ENCODE results near the gene TMOD1.

DNA sequence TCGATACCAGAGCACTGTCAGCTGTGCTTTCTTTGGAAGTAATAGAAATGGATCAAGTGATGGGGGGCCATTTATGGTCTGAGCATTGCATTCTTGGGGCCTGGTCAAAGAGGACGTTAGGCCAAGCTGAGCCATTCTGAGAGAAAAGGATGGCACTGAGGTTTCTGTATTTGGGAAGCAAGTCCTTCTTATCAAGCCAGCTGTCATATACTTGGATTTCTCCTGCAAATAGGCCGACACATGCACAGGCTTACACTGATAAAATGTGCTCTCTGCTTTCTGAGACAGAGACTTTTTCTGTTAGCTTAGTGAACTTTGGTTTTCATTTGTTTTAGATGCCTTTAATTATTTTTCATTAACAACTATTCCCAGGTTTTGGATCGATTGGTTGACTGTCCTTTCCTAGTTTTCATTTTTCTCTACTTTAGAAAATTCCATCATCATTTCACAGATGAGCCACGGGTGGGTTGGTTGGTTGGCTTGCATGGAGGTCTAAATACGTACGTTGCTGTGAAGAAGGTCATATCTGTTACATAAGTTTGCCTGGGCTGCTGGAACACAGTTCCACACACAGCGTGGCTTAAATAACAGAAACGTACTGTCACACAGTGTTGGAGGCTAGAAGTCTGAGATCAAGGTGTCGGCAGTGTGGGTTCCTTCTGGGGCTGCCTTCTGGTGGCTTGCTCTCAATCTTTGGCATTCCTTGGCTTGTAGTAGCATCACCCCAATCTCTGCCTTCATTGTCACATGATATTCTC lies 20.3 kb downstream of the TMOD1 start:
- TF ChIP-seq, protein P1, sequence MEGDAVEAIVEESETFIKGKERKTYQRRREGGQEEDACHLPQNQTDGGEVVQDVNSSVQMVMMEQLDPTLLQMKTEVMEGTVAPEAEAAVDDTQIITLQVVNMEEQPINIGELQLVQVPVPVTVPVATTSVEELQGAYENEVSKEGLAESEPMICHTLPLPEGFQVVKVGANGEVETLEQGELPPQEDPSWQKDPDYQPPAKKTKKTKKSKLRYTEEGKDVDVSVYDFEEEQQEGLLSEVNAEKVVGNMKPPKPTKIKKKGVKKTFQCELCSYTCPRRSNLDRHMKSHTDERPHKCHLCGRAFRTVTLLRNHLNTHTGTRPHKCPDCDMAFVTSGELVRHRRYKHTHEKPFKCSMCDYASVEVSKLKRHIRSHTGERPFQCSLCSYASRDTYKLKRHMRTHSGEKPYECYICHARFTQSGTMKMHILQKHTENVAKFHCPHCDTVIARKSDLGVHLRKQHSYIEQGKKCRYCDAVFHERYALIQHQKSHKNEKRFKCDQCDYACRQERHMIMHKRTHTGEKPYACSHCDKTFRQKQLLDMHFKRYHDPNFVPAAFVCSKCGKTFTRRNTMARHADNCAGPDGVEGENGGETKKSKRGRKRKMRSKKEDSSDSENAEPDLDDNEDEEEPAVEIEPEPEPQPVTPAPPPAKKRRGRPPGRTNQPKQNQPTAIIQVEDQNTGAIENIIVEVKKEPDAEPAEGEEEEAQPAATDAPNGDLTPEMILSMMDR (IDR thresholded peaks at IDR 0.05): no peak
- TF ChIP-seq EP300 (IDR thresholded peaks at IDR 0.05): no peak
- no peak for TF ChIP-seq POLR2A (IDR thresholded peaks at IDR 0.05)
